Prostate gland (tissue), 2 donors: ENCODE data around the gene KIAA0232. TPM values are rescaled to one million over a fixed set of nuclear protein-coding genes. Genes with fewer than 3 reads are reported as not detected.

ENCODE experiments used
- DNase-seq: peaks from one replicate; pipeline ENCODE4 v3.0.0-alpha.2; 2019; ENCODE audit warnings: low spot score
- H3K27ac ChIP-seq, 2 donors: fragments of 200-600 bp; sonication (generic); 2 replicates each; pipeline ENCODE4 v1.5.1; 2017 to 2019
- H3K27me3 ChIP-seq: fragments of 200-600 bp; sonication (generic); replicated peaks from 2 replicates; pipeline ENCODE4 v1.5.1; 2019; ENCODE audit not compliant: insufficient read depth
- H3K36me3 ChIP-seq, 2 donors: fragments of 200-600 bp; sonication (generic); 1 replicate in 1 of 2; 2 replicates in 1 of 2; pipeline versions ENCODE4 v1.5.1 to v1.8.1; 2017 to 2019
- H3K4me1 ChIP-seq: fragments of 200-600 bp; sonication (generic); replicated peaks from 2 replicates; pipeline ENCODE4 v1.5.1; 2019
- H3K4me3 ChIP-seq, 2 donors: fragments of 200-600 bp; sonication (generic); 2 replicates each; pipeline ENCODE4 v1.5.1; 2017 to 2019
- H3K9me3 ChIP-seq: fragments of 200-600 bp; sonication (generic); 2 replicates; pipeline ENCODE4 v1.5.1; 2017
- POLR2A ChIP-seq: fragments of 450-650 bp; IDR thresholded peaks from one replicate; pipeline ENCODE4 v1.6.1; 2016; ENCODE audit warnings: antibody characterized with exemption, mild to moderate bottlenecking
- POLR2AphosphoS5 ChIP-seq: sonication (generic); formaldehyde crosslinking; IDR thresholded peaks from one replicate; pipeline ENCODE4 v1.6.1; 2017; ENCODE audit warnings: antibody characterized with exemption
- WGBS: methylation state at CpG from one replicate; pipeline ENCODE4 v1.1.5; 2018; 5-methylcytosine and 5-hydroxymethylcytosine counted together
- intact Hi-C: fragments of 100-400 bp; cut with DNase I; formaldehyde crosslinking; loops from one replicate; pipeline ENCODE4 v1.14.2; 2022
- total RNA-seq, 2 donors: library from RNA; depleted of rRNA; stranded (reverse); fragments of >200 nt; gene quantifications; one replicate each; pipeline ENCODE4 v1.1.0, GENCODE V29; 2016
- TF ChIP-seq, protein P1 (sequence below), 4 experiments: fragments of 200-600 bp in 2 of 4; fragments of 450-650 bp in 2 of 4; sonication (generic) in 2 of 4; IDR thresholded peaks; 1 replicate in 3 of 4; 2 replicates in 1 of 4; pipeline ENCODE4 v1.5.1; 2016 to 2019; ENCODE audit warnings: antibody characterized with exemption in 4 of 4, mild to moderate bottlenecking in 2 of 4, moderate library complexity in 2 of 4

KIAA0232 gene
- total RNA-seq, 2 donors from 2014 or later, result 35.3 to 42.1 TPM

DNA sequence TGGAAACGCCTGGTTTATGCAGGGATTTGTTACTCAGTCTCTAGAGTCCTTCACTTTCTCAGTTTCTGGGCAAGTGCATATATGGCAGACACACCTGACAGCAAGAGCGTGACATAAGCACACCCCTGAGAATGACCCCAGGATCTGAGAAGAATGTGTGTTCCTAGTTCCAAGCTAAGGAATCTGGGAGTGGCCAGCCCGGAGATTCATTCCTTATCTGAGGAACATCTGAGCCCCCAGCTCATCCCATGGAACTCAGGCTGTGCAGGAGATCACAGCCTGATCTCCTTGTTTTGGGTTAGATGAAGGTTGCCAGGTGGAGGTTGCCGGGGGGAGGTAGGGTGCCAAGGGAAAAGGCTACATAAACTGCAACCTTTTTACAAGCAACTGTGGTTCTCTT, 23.8 kb upstream of the KIAA0232 start:
- DNase-seq, result no peak
- Histone ChIP-seq H3K36me3 (no peaks in the 10 kb centered on the region), H3K9me3 (no peaks in the 10 kb centered on the region), H3K4me3 (no peak overlapping the region), H3K27ac (no peak overlapping the region), H3K27me3 (no peaks in the 10 kb centered on the region), H3K4me1 (no peaks in the 10 kb centered on the region)
- intact Hi-C loops, result no loop called here
- WGBS, result 64% methylated on average over 4 of the region's 4 CpGs
- TF ChIP-seq, protein P1, sequence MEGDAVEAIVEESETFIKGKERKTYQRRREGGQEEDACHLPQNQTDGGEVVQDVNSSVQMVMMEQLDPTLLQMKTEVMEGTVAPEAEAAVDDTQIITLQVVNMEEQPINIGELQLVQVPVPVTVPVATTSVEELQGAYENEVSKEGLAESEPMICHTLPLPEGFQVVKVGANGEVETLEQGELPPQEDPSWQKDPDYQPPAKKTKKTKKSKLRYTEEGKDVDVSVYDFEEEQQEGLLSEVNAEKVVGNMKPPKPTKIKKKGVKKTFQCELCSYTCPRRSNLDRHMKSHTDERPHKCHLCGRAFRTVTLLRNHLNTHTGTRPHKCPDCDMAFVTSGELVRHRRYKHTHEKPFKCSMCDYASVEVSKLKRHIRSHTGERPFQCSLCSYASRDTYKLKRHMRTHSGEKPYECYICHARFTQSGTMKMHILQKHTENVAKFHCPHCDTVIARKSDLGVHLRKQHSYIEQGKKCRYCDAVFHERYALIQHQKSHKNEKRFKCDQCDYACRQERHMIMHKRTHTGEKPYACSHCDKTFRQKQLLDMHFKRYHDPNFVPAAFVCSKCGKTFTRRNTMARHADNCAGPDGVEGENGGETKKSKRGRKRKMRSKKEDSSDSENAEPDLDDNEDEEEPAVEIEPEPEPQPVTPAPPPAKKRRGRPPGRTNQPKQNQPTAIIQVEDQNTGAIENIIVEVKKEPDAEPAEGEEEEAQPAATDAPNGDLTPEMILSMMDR (IDR thresholded peaks at IDR 0.05), result no peak
- TF ChIP-seq POLR2AphosphoS5, result no peak
- TF ChIP-seq POLR2A, result no peak

- no peak overlapping the region for H3K27ac ChIP-seq
Measured at GRCh38 chr4:6760865-6761264, 21.7 kb upstream of the KIAA0232 start.

GRCh38 chr4:6761649-6762615, 20.6 kb upstream of the KIAA0232 start:
- H3K27me3 ChIP-seq, result no peaks in the 10 kb centered on the region
- H3K9me3 ChIP-seq, result no peaks in the 10 kb centered on the region
- H3K27ac ChIP-seq, result peak overlapping the region; percentile 45 to 48
- peak; percentile 6 for TF ChIP-seq POLR2AphosphoS5
- TF ChIP-seq, protein P1 (IDR thresholded peaks at IDR 0.05), result peak in 1 of 4 experiments; percentile 23
- no peak for TF ChIP-seq POLR2A
- intact Hi-C loops, result no loop called here
- WGBS, result 48% methylated on average over 35 of the region's 35 CpGs
- H3K4me1 ChIP-seq, result no peaks in the 10 kb centered on the region
- no peaks in the 10 kb centered on the region for H3K36me3 ChIP-seq
- no peak overlapping the region for H3K4me3 ChIP-seq
- DNase-seq, result no peak

More at GRCh38 chr4:6760865-6761264, 21.7 kb upstream of the KIAA0232 start:
- 96% methylated on average over 9 of the region's 9 CpGs for WGBS
- H3K4me3 ChIP-seq, result no peak overlapping the region
- no peaks in the 10 kb centered on the region for H3K27me3 ChIP-seq
- TF ChIP-seq POLR2A (no peak), POLR2AphosphoS5 (no peak)
- TF ChIP-seq, protein P1 (IDR thresholded peaks at IDR 0.05), result no peak
- no peak for DNase-seq
- intact Hi-C loops, result no loop called here
- no peaks in the 10 kb centered on the region for H3K36me3 ChIP-seq
- H3K9me3 ChIP-seq, result no peaks in the 10 kb centered on the region
- H3K4me1 ChIP-seq, result no peaks in the 10 kb centered on the region

DNA sequence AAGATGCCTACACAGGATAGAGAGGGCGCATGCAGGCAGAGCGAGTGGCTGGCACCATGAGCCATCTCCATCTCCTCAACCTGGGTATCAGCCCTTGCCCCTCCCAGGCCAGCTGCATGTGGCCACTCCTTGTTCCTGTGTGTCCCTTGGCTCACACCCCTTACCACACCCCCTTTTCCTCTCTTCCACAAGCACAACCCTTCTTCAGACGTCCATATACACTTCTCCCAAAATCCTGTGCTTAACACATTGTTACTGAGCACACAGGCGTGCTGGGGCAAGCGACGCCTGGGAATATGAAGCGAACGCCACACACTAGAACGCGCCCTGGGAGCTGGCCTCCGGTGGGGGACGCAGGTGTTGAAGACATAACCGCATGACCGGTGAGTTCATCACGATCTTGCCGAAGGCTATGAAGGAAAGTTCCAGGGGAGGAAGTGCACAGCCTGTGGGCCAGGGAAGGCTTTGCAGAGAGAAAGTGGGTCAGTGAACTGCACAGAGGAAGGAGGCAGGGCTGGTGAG, 19.1 kb upstream of the KIAA0232 start:
- Histone ChIP-seq H3K27me3 (no peaks in the 10 kb centered on the region), H3K4me1 (no peaks in the 10 kb centered on the region), H3K36me3 (no peaks in the 10 kb centered on the region), H3K9me3 (no peaks in the 10 kb centered on the region), H3K27ac (peak overlapping the region; percentile 30 to 61), H3K4me3 (no peak overlapping the region)
- peak; percentile 68 for DNase-seq
- no peak for TF ChIP-seq POLR2A
- TF ChIP-seq POLR2AphosphoS5, result peak; percentile 73
- TF ChIP-seq, protein P1 (IDR thresholded peaks at IDR 0.05), result peak in 2 of 4 experiments; percentile 36 to 59
- intact Hi-C loops, result no loop called here
- 49% methylated on average over 16 of the region's 16 CpGs for WGBS
